HG02642 (cell line): ENCODE measurements around the gene ITPR2.
"Not testable (repeated sequence)": the region's sequence is repeated elsewhere in the genome, so short reads cannot be mapped to it uniquely, and the experiment has no call there.

Experiments used
- ATAC-seq: cut with Tn5 transposase; IDR thresholded peaks from one replicate; pipeline ENCODE4 v1.9.1; 2021; ENCODE audit warnings: mild to moderate bottlenecking; ENCODE audit not compliant: unreplicated experiment, poor library complexity

Gene ITPR2

GRCh38 chr12:26435069-26435404 is 398.0 kb downstream of the ITPR2 start:
- ATAC-seq: no peak

DNA sequence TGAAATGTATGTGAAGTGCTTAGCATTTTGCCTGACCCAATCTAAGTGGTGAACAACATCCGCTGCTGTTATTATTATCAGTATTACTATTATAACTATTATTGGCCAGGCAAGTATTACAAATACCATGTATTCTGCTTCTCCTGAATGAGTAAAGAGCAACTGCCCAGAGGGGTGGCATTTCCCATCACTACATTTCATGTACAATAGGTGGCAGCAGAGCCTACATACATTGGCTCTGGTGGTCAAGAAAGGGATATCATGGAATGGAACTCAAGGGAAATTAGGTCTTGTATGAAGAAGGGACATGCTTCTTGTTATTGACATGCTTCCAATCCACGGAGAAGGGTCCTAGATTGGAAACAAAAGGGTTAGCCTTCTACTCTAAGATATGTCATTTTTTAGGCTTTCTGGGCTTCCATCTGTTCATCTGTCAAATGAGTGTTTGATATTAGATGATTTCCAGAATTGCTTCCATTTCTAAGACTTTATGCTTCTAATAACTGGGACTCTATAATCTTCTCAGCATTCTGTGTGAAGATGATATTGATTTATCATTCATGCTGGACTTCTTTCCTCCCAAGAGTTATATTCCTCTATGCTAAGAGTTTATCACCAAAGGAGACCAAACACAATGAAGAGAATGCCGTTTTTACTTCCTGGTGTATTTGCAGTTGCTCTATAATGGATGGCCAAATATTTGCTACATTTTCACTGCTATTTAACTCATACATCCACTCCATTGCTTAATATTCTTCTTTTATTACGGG is 398.5 kb downstream of the ITPR2 start:
- peak; percentile 56 for ATAC-seq

DNA sequence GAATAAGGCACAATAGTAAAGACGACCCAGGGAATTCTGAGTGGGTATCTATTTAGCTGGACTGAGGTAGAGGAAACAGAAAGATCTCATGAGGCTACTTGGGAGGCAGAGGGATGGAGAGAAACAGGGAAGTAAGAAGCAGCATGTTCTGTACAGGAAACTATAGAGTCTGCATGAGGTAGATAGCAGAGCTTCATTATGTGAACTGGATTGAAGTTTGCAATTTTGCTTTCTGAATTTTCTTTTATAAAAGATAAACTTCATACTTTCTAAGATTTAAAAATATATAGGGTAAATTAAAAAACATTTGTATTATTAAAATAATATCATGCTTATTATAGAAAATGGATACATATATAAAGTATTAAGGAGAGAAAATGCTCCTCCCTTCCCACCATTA is 399.3 kb downstream of the ITPR2 start:
- ATAC-seq: not testable (repeated sequence)

DNA sequence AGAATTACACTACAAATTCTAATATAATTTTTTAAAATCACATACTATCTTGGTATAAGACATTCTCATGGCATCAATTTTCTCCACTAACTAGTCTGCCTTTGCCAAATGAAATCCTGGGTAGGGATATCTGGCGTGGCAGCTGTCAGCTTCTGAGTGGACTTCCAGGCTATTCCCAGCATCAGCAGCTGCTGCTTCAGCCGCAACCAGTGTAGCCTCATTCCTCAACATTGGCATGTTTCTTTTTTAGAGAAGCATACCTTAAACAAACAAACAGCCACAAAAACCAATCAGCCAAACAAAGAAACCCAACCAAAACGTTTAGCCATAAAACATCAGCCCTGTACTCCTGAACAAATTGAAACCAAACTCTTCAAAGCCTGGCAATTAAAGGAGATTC is 401.8 kb downstream of the ITPR2 start:
- no peak for ATAC-seq

DNA sequence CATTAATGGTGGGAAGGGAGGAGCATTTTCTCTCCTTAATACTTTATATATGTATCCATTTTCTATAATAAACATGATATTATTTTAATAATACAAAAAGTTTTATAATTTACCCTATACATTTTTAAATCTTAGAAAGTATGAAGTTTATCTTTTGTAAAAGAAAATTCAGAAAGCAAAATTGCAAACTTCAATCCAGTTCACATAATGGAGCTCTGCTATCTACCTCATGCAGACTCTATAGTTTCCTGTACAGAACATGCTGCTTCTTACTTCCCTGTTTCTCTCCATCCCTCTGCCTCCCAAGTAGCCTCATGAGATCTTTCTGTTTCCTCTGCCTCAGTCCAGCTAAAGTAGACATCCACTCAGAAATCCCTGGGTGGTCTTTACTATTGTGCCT is 402.4 kb downstream of the ITPR2 start:
- ATAC-seq: not testable (repeated sequence)

GRCh38 chr12:26429070-26429691 is 403.8 kb downstream of the ITPR2 start:
- ATAC-seq: no peak

DNA sequence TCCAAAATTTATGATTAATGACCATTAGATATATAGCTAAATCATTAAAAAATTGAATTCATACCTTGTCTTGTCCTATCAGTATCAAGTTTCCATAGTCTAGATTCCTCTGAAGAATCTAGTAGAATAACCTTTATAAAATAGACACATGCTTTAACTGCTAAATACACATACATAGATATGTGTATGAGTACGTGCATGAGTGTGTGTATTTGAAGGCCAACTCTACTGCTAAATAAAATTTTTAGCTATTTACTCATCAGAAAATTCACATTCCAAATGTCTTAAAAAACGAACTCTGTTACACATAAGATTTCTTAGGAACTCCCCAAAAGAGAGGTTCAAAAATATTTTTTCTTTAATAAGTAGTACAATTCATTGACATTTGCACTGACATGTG is 404.6 kb downstream of the ITPR2 start:
- ATAC-seq: no peak

- no peak for ATAC-seq
These were observed 406.3 kb downstream of the ITPR2 start for GRCh38 chr12:26426652-26427051.

GRCh38 chr12:26425587-26426260 is 407.3 kb downstream of the ITPR2 start:
- peak; percentile 68 for ATAC-seq

DNA sequence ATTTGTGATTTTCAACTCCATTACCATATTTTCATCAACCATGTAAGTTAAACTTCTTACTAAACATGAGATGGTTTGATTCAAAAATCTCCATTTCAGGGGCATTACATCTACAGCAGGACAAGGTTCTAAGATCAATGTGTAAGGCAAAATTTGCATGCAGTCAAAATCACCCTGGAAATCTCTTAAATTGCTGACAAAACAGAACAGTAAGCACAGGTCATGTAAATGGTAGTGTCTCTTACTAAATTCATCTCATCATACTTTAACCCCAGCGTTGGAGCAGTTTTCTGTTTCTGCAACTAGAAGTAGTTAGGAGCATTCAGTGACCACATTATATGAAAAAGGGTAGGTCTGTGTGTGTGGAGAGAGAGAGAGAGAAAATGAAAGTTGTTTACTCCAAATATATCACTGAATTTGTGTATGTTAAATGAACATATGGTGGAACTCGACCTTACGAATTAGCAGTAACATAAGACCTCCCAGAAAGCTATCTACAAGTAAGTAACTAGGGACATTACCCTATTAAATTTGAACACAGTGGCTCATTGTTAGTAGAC is 410.1 kb downstream of the ITPR2 start:
- ATAC-seq: peak; percentile 70

DNA sequence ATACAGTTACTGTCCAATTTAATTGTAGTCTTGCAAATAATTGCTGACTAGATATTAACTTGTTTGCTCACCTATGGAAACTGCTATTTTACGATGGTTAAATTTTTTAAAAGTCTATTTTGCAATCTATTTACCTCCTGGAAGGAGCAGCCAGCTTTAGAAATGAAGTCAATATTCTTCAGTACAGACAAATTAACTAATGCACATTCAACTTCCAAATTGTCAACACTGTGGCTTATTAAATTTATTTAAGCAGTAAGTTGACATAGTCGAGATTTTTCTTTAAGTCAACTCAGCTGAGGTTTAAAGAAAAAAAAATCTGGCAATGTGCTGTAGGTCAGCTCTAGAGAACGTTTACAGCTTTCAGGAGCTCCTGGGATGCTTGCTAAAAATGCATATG is 416.4 kb downstream of the ITPR2 start:
- ATAC-seq: no peak

GRCh38 chr12:26410689-26411088 is 422.3 kb downstream of the ITPR2 start:
- no peak for ATAC-seq

DNA sequence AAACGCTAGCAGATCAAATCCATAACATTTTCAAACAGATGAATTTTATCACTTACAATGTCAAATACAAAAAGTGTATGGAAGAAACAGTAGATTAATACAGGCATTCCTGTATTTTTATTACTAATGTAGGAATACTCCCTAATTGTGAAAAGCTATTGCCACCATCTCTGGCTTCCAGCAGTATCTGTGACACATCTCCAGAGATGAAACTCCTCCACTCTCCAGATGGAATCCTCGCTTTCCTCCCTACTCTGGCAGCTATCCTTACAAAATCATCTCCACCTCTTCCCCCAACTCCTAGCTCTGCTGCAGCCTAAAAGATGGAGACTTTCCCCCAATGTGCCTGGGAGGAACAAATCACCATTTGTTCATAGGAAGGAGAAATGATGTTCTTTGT is 426.2 kb downstream of the ITPR2 start:
- no peak for ATAC-seq

DNA sequence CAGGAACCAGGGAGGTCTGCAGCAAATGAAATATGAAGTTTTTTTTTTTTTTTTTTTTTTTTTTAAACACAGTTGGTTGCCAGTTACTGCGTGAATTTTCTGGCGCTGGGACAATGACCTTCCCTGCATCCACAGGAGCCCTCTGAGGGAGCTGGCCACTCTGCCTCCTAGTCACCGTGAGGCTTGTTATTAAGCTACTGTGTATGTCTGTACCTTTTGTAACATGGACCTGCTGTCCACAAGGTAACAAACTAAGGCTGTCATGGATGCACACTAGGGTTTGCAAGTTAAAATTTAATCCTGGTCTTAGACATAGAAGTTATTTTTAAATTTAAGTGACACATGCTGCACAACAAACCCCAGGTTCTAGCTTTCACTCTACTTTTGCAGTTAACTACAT is 426.6 kb downstream of the ITPR2 start:
- no peak for ATAC-seq

DNA sequence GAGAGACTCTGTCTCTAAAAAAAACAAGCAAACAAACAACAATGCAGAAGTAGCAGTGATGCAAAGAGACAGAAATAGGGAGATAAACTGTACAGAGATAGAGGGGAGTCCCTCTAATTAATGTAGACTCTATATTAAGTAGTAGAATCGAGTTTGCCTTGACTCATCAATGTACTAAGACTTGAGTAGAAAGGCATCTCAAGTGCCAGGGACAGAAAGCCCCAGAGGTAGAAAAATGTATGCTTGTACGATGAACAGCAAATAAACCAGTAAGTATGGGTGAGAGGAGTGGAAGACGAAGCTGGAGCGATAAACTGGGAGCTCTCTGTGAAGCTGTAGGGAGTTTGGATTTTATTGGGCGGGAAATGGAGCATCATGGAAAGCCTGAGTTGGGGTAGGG is 429.4 kb downstream of the ITPR2 start:
- ATAC-seq: no peak

DNA sequence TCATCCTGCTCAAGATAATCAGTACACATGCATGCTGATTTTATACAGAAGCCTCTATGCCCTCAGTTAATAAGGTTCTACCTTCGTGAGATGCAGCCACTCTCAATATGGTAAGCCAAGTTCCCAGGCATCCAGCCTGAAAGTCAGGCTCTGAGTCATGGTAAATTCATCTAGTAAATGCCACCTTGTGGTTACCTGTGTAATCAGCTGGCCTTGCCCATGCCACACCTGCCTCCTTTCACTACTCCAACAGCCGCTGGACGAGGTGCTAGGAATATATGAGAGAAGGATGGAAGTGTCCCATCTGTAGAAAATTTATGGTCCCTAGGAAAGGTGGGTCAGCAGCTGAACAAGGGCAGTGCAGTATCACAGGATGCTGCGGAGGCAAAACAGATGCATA is 430.3 kb downstream of the ITPR2 start:
- ATAC-seq: no peak

DNA sequence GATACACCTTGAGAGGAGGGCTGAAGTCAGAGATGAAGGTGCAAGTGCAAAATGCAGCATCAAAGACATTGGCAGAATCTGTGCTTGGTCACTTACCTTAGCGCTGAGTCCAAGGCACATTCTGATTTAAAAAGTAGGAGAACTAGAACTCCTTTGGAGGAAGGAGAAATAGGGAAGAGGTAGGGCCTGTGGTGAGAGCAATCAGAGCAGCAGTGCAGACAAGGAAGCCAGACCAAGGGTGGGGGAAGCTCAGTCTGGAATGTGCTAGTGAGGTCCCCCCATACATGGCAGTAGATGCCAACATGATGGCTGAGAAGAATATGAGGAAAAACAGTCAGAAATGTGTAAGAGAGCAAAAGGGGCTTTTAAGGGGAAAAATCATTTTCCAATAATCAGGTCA is 431.1 kb downstream of the ITPR2 start:
- no peak for ATAC-seq

DNA sequence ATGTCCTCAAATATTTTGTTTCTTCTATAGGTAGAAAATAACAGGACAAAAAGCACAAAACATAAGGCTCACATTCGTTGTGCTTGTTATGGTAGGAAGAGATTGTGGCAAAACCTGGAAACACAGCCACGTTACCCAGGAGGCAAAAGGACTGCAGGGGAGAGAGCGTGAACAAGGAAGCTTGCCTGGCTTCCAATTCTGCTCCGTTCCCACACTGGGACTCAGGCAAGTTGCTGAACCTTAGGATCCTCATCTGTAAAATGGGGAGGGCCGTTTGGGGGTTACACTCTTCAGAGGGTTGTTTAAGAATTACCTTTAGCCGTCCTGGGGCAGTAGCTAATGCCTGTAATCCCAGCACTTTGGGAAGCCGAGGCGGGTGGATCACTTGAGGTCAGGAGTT is 432.4 kb downstream of the ITPR2 start:
- ATAC-seq: no peak

- no peak for ATAC-seq
These were observed 433.6 kb downstream of the ITPR2 start for GRCh38 chr12:26399381-26399780.

- ATAC-seq: peak; percentile 80
These were observed 436.6 kb downstream of the ITPR2 start for GRCh38 chr12:26396402-26396801.

GRCh38 chr12:26389343-26389742 is 443.7 kb downstream of the ITPR2 start:
- ATAC-seq: no peak
